Measurements from ENCODE around the gene FAM3C.
A peak's percentile ranks its signal among the peaks of the same experiment; 100 is the strongest.

FAM3C gene

GRCh38 chr7:121419201-121420148, 23.4 kb upstream of the FAM3C start (continued):
- no peak for TF ChIP-seq PATZ1 (CRISPR knock-in tag; IDR thresholded peaks at IDR 0.05; ENCODE audit: borderline replicate concordance)
- no peak for TF ChIP-seq ARNTL (CRISPR knock-in tag; IDR thresholded peaks at IDR 0.05; ENCODE audit: borderline replicate concordance, low read depth)
- no peak for TF ChIP-seq ZFP3 (CRISPR knock-in tag; IDR thresholded peaks at IDR 0.05)
- TF ChIP-seq ZC3H10 (CRISPR knock-in tag; IDR thresholded peaks at IDR 0.05), result no peak
- no peak for TF ChIP-seq ESRRG (CRISPR knock-in tag; IDR thresholded peaks at IDR 0.05)

GRCh38 chr7:121416533-121416932, 20.4 kb upstream of the FAM3C start:
- ATAC-seq, result no peak; the same call in 2 of the 3 replicates
- TF ChIP-seq ZNF70 (CRISPR knock-in tag; IDR thresholded peaks at IDR 0.05), result no peak
- no peak for TF ChIP-seq CSDC2 (CRISPR knock-in tag; IDR thresholded peaks at IDR 0.05)
- no peak for TF ChIP-seq ARNTL (CRISPR knock-in tag; IDR thresholded peaks at IDR 0.05; ENCODE audit: borderline replicate concordance, low read depth)
- TF ChIP-seq PATZ1 (CRISPR knock-in tag; IDR thresholded peaks at IDR 0.05; ENCODE audit: borderline replicate concordance), result no peak
- TF ChIP-seq ZFP30 (CRISPR knock-in tag; IDR thresholded peaks at IDR 0.05), result no peak
- no peak for TF ChIP-seq ESRRG (CRISPR knock-in tag; IDR thresholded peaks at IDR 0.05)
- TF ChIP-seq ZNF8 (CRISPR knock-in tag; IDR thresholded peaks at IDR 0.05), result no peak
- TF ChIP-seq ZNF565 (CRISPR knock-in tag; conservative IDR thresholded peaks at IDR 0.05; ENCODE audit: low read depth), result no peak
- TF ChIP-seq ISL1 (CRISPR knock-in tag; IDR thresholded peaks at IDR 0.05), result peak; percentile 93
- TF ChIP-seq ZFP3 (CRISPR knock-in tag; IDR thresholded peaks at IDR 0.05), result 0 out of 2 replicates have a peak, but pooled peaks have one; percentile 47
- no peak for TF ChIP-seq GLIS3 (CRISPR knock-in tag; IDR thresholded peaks at IDR 0.05)
- TF ChIP-seq POU6F1 (CRISPR knock-in tag; IDR thresholded peaks at IDR 0.05; ENCODE audit: borderline replicate concordance, low read depth), result peak; percentile 38; the same call in 1 of the 2 replicates
- no peak for TF ChIP-seq TOX (CRISPR knock-in tag; IDR thresholded peaks at IDR 0.05; ENCODE audit: borderline replicate concordance)
- TF ChIP-seq ZC3H10 (CRISPR knock-in tag; IDR thresholded peaks at IDR 0.05), result no peak
- TF ChIP-seq TCF4 (CRISPR knock-in tag; IDR thresholded peaks at IDR 0.05; ENCODE audit: borderline replicate concordance), result no peak; the same call in 1 of the 2 replicates
- no peak for TF ChIP-seq CSRNP3 (CRISPR knock-in tag; IDR thresholded peaks at IDR 0.05)
- no peak for TF ChIP-seq OSR1 (CRISPR knock-in tag; IDR thresholded peaks at IDR 0.05)
- TF ChIP-seq TSHZ2 (CRISPR knock-in tag; IDR thresholded peaks at IDR 0.05), result no peak
- TF ChIP-seq CREB5 (CRISPR knock-in tag; IDR thresholded peaks at IDR 0.05; ENCODE audit: low read depth), result 0 out of 2 replicates have a peak, but pooled peaks have one; percentile 12
- no peak for TF ChIP-seq PPARA (CRISPR knock-in tag; IDR thresholded peaks at IDR 0.05; ENCODE audit: borderline replicate concordance)

Measured in SK-N-SH treated with all-trans-retinoic acid at 6 μM for 48 hours (cell line).